GM18508 (cell line): ENCODE data around the gene UBE2K.
"Not testable (repeated sequence)": the region's sequence is repeated elsewhere in the genome, so short reads cannot be mapped to it uniquely, and the experiment has no call there.

Source experiments
- ATAC-seq: cut with Tn5 transposase; IDR thresholded peaks from one replicate; pipeline ENCODE4 v1.9.1; 2021; ENCODE audit warnings: moderate number of reproducible peaks; ENCODE audit not compliant: insufficient read depth, unreplicated experiment

Gene UBE2K

GRCh38 chr4:39781988-39782387, 84.1 kb downstream of the UBE2K start:
- ATAC-seq, result not testable (repeated sequence)

GRCh38 chr4:39785083-39785482, 87.1 kb downstream of the UBE2K start:
- no peak for ATAC-seq

- ATAC-seq, result no peak
Observed at GRCh38 chr4:39786838-39787237, 88.9 kb downstream of the UBE2K start.

GRCh38 chr4:39792128-39792527, 94.2 kb downstream of the UBE2K start:
- ATAC-seq, result no peak

- ATAC-seq, result no peak
Observed at GRCh38 chr4:39792529-39792928, 94.6 kb downstream of the UBE2K start.

GRCh38 chr4:39792976-39793375, 95.0 kb downstream of the UBE2K start:
- not testable (repeated sequence) for ATAC-seq

GRCh38 chr4:39802005-39802404, 104.1 kb downstream of the UBE2K start:
- ATAC-seq, result no peak

GRCh38 chr4:39808231-39808749, 110.4 kb downstream of the UBE2K start:
- no peak for ATAC-seq

GRCh38 chr4:39812500-39812899, 114.6 kb downstream of the UBE2K start:
- ATAC-seq, result no peak

GRCh38 chr4:39813033-39813432, 115.1 kb downstream of the UBE2K start:
- not testable (repeated sequence) for ATAC-seq

- not testable (repeated sequence) for ATAC-seq
Observed at GRCh38 chr4:39813761-39814160, 115.8 kb downstream of the UBE2K start.

- no peak for ATAC-seq
Observed at GRCh38 chr4:39814403-39815185, 116.7 kb downstream of the UBE2K start.

GRCh38 chr4:39818646-39819045, 120.7 kb downstream of the UBE2K start:
- no peak for ATAC-seq

GRCh38 chr4:39820186-39820585, 122.2 kb downstream of the UBE2K start:
- no peak for ATAC-seq

GRCh38 chr4:39821951-39822350, 124.0 kb downstream of the UBE2K start:
- no peak for ATAC-seq

- ATAC-seq, result no peak
Observed at GRCh38 chr4:39822662-39823061, 124.7 kb downstream of the UBE2K start.

- no peak for ATAC-seq
Observed at GRCh38 chr4:39823191-39823590, 125.3 kb downstream of the UBE2K start.

GRCh38 chr4:39825090-39825489, 127.2 kb downstream of the UBE2K start:
- ATAC-seq, result no peak

- no peak for ATAC-seq
Observed at GRCh38 chr4:39825741-39826231, 127.8 kb downstream of the UBE2K start.
